ENCODE data around the gene MYO1D.

- TF ChIP-seq MAX (IDR thresholded peaks at IDR 0.05), result no peak
- no peak for TF ChIP-seq REST (IDR thresholded peaks at IDR 0.05)
- TF ChIP-seq SP1 (IDR thresholded peaks at IDR 0.05), result no peak
- TF ChIP-seq NR2F2 (IDR thresholded peaks at IDR 0.05), result no peak
- no peak for TF ChIP-seq FOXA1 (IDR thresholded peaks at IDR 0.05)
- TF ChIP-seq HNF4A (conservative IDR thresholded peaks at IDR 0.05), result no peak
- no peak for TF ChIP-seq CTCF (IDR thresholded peaks at IDR 0.05; ENCODE audit: low read depth, low read length, missing input control)
- TF ChIP-seq JUND (IDR thresholded peaks at IDR 0.05), result no peak
- no peak for TF ChIP-seq YY1 (IDR thresholded peaks at IDR 0.05)
- no peak for TF ChIP-seq TAF1 (conservative IDR thresholded peaks at IDR 0.05)
- TF ChIP-seq GABPA (IDR thresholded peaks at IDR 0.05 in 1 of 2, conservative IDR thresholded peaks at IDR 0.05 in 1 of 2), result no peak
- no peak for TF ChIP-seq FOXA2 (IDR thresholded peaks at IDR 0.05)
Observed at GRCh38 chr17:32777922-32778321, 99.0 kb downstream of the MYO1D start.

Measured in liver (tissue), 3 donors.